ENCODE results near the gene GRSF1. TPM values are rescaled to one million over a fixed set of nuclear protein-coding genes. Genes with fewer than 3 reads are reported as not detected.

The GRSF1 gene
- total RNA-seq, 1 experiment from 2014 or later, result 108 TPM

DNA sequence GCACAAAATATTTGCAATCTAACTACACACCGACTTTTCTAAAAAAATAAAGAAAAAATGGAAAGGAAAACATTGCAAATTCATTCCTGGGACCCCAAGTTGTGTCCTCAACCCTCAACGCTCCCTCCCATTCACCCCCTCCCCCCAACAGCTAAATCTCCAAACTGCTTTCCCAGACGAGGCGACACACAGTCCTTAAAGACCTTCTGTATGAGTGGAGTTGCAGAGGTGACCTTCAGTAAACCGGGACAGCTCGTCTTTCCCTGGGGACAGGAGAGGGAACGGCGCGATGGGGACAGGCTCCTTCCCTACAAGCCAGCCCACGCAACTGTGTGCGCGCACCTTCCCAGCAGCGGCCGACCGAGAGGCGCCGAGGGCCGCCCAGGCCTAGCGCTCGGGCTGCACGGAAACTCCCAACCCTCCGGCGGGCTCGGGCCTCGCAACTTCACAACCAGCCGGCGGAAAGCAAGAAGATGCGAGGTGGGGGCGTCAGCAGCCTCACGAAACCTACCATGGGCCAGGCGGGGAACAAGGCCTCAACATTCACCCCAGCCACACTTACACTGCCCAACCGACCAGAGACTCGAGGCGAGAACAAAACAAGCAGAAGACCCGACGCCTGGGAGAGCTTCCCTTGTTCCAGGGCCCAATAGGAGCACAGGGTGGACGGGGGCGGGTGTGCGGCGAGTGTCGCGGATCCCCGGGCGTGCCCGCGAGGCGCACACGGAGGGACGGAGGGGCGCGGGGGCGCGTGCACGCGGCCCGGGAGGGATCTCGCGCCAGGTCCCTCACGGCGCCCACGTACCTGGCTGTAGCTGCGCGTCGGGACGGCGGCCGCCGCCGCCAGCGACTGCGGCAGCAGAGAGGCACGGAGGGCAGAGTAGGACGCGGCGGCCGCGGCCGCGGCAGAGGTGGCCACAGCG is 763 bp downstream of the GRSF1 start:
- Histone ChIP-seq H4K91ac (ENCODE audit: insufficient read length, low read depth, low read length) (no peak overlapping the region), H3K23ac (ENCODE audit: insufficient read length, low read depth, low read length) (no peak overlapping the region), H3K27me3 (ENCODE audit: insufficient read depth, low read length) (no peaks in the 10 kb centered on the region), H4K20me1 (ENCODE audit: control insufficient read depth, insufficient read depth, insufficient read length) (no peaks in the 10 kb centered on the region), H2BK20ac (ENCODE audit: low read depth, low read length, poor library complexity, severe bottlenecking) (no peak overlapping the region), H3K9me3 (ENCODE audit: control insufficient read depth, low read depth, low read length) (no peaks in the 10 kb centered on the region), H3K4ac (ENCODE audit: low read depth, low read length) (no peak overlapping the region; the same call in 1 of the 2 replicates), H2BK5ac (ENCODE audit: insufficient read length, low read length) (no peak overlapping the region), H3K4me1 (ENCODE audit: insufficient read depth, low read length) (0 out of 2 replicates have a peak, but pooled peaks cover 3% of the 10 kb centered on the region), H3K14ac (ENCODE audit: insufficient read depth, low read length) (peak overlapping the region; percentile 95), H2AK5ac (ENCODE audit: insufficient read length, low read length) (no peak overlapping the region), H3K79me2 (ENCODE audit: insufficient read depth, low read length) (peaks cover 33% of the 10 kb centered on the region), H2BK120ac (ENCODE audit: low read depth, low read length, poor library complexity, severe bottlenecking) (no peak overlapping the region), H3K4me2 (ENCODE audit: insufficient read depth, insufficient read length, low read length) (peak overlapping the region; percentile 90), H3K27ac (ENCODE audit: insufficient read length, low read depth, low read length) (no peak overlapping the region), H3K18ac (ENCODE audit: insufficient read length, low read depth, low read length) (peak overlapping the region; percentile 87), H3K56ac (ENCODE audit: insufficient read length, low read depth, low read length) (no peak overlapping the region), H2AFZ (ENCODE audit: low read length) (no peak overlapping the region), H3K23me2 (ENCODE audit: insufficient read length, low read depth, low read length, poor library complexity, severe bottlenecking) (peaks cover 6% of the 10 kb centered on the region), H4K5ac (ENCODE audit: insufficient read length, low read depth, low read length) (peak overlapping the region; percentile 63), H3T11ph (ENCODE audit: low read length) (no peak overlapping the region), H4K8ac (replicated peaks; ENCODE audit: insufficient read length, low read depth, low read length) (no peak overlapping the region), H2BK15ac (ENCODE audit: low read depth, low read length) (no peak overlapping the region), H3K9ac (ENCODE audit: extremely low read depth, insufficient read length, low read length) (peak overlapping the region; percentile 91), H3K79me1 (ENCODE audit: insufficient read depth, low read depth, low read length, poor library complexity, severe bottlenecking) (no peaks in the 10 kb centered on the region), H2BK12ac (ENCODE audit: insufficient read length, low read depth, low read length) (no peak overlapping the region)
- H3K27ac Mint-ChIP-seq, result peak overlapping the region; percentile 92 to 99 (median 98)
- no peaks in the 10 kb centered on the region for H3K27me3 Mint-ChIP-seq (ENCODE audit: low read depth)
- no CpG with 5 or more reads among the region's 80 CpGs for WGBS (ENCODE audit: extremely low coverage, insufficient read length, low lambda C conversion rate)
- peak; percentile 53 for DNase-seq
- peaks cover 14 to 27% (median 17%) of the 10 kb centered on the region in 3 experiments for H3K36me3 Mint-ChIP-seq (ENCODE audit: insufficient read depth in 1 of 3, low read depth in 3 of 3)
- TF ChIP-seq, protein P1, sequence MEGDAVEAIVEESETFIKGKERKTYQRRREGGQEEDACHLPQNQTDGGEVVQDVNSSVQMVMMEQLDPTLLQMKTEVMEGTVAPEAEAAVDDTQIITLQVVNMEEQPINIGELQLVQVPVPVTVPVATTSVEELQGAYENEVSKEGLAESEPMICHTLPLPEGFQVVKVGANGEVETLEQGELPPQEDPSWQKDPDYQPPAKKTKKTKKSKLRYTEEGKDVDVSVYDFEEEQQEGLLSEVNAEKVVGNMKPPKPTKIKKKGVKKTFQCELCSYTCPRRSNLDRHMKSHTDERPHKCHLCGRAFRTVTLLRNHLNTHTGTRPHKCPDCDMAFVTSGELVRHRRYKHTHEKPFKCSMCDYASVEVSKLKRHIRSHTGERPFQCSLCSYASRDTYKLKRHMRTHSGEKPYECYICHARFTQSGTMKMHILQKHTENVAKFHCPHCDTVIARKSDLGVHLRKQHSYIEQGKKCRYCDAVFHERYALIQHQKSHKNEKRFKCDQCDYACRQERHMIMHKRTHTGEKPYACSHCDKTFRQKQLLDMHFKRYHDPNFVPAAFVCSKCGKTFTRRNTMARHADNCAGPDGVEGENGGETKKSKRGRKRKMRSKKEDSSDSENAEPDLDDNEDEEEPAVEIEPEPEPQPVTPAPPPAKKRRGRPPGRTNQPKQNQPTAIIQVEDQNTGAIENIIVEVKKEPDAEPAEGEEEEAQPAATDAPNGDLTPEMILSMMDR (conservative IDR thresholded peaks at IDR 0.05), result no peak
- H3K4me3 Mint-ChIP-seq, result peak overlapping the region; percentile 96 to 99
- peaks cover 17 to 22% of the 10 kb centered on the region in 2 experiments for H3K4me1 Mint-ChIP-seq
- H3K9me3 Mint-ChIP-seq, result no peaks in the 10 kb centered on the region
